Measurements from ENCODE around the gene PCSK6. TPM values are rescaled to one million over a fixed set of nuclear protein-coding genes. Genes with fewer than 3 reads are reported as not detected.
"Not testable (repeated sequence)": the region's sequence is repeated elsewhere in the genome, so short reads cannot be mapped to it uniquely, and the experiment has no call there.

The PCSK6 gene
- total RNA-seq, 1 donor from 2014 or later = 34.7 TPM

GRCh38 chr15:101338502-101339057 lies 150.9 kb downstream of the PCSK6 start:
- ATAC-seq (ENCODE audit: poor library complexity) = no peak

GRCh38 chr15:101337976-101338375 lies 151.5 kb downstream of the PCSK6 start:
- DNase-seq (no peak), ATAC-seq (ENCODE audit: poor library complexity) (no peak)
- intact Hi-C loops (cut with DNase I) = no loop called here

More at GRCh38 chr15:101338502-101339057, 150.9 kb downstream of the PCSK6 start:
- DNase-seq = no peak
- intact Hi-C loops (cut with DNase I) = no loop called here

GRCh38 chr15:101333907-101334789 lies 155.4 kb downstream of the PCSK6 start:
- DNase-seq; intact Hi-C loops (cut with DNase I); ATAC-seq (ENCODE audit: poor library complexity): not testable (repeated sequence)

GRCh38 chr15:101332061-101332467 lies 157.4 kb downstream of the PCSK6 start:
- no peak for DNase-seq
- no peak for ATAC-seq (ENCODE audit: poor library complexity)
- intact Hi-C loops (cut with DNase I) = no loop called here

- no peak for ATAC-seq (ENCODE audit: poor library complexity)
- DNase-seq = no peak
- intact Hi-C loops (cut with DNase I) = no loop called here
These were observed 159.6 kb downstream of the PCSK6 start for GRCh38 chr15:101329867-101330380.

- DNase-seq = no peak
- intact Hi-C loops (cut with DNase I) = no loop called here
- ATAC-seq (ENCODE audit: poor library complexity) = no peak
These were observed 160.1 kb downstream of the PCSK6 start for GRCh38 chr15:101329309-101329863.

GRCh38 chr15:101328001-101328400 lies 161.5 kb downstream of the PCSK6 start:
- ATAC-seq (ENCODE audit: poor library complexity) (no peak), DNase-seq (no peak)
- intact Hi-C loops (cut with DNase I) = no loop called here

- no peak for ATAC-seq (ENCODE audit: poor library complexity)
- DNase-seq = no peak
- intact Hi-C loops (cut with DNase I) = no loop called here
These were observed 162.3 kb downstream of the PCSK6 start for GRCh38 chr15:101327147-101327740.

GRCh38 chr15:101326462-101327146 lies 162.9 kb downstream of the PCSK6 start:
- no peak for DNase-seq
- intact Hi-C loops (cut with DNase I) = no loop called here
- no peak for ATAC-seq (ENCODE audit: poor library complexity)

GRCh38 chr15:101326026-101326315 lies 163.5 kb downstream of the PCSK6 start:
- DNase-seq = no peak
- intact Hi-C loops (cut with DNase I) = no loop called here
- ATAC-seq (ENCODE audit: poor library complexity) = no peak

- no peak for ATAC-seq (ENCODE audit: poor library complexity)
- no peak for DNase-seq
- intact Hi-C loops (cut with DNase I) = no loop called here
These were observed 164.1 kb downstream of the PCSK6 start for GRCh38 chr15:101325263-101326025.

- no peak for DNase-seq
- no peak for ATAC-seq (ENCODE audit: poor library complexity)
- intact Hi-C loops (cut with DNase I) = no loop called here
These were observed 164.9 kb downstream of the PCSK6 start for GRCh38 chr15:101324524-101325177.

GRCh38 chr15:101323793-101324523 lies 165.5 kb downstream of the PCSK6 start:
- intact Hi-C loops (cut with DNase I) = no loop called here
- DNase-seq = no peak
- no peak for ATAC-seq (ENCODE audit: poor library complexity)

- DNase-seq = no peak
- intact Hi-C loops (cut with DNase I) = no loop called here
- no peak for ATAC-seq (ENCODE audit: poor library complexity)
These were observed 166.5 kb downstream of the PCSK6 start for GRCh38 chr15:101322854-101323477.

GRCh38 chr15:101322016-101322695 lies 167.4 kb downstream of the PCSK6 start:
- no peak for ATAC-seq (ENCODE audit: poor library complexity)

GRCh38 chr15:101320501-101321052 lies 168.9 kb downstream of the PCSK6 start:
- intact Hi-C loops (cut with DNase I) = no loop called here
- ATAC-seq (ENCODE audit: poor library complexity) (peak; percentile 66), DNase-seq (peak; percentile 62)

More at GRCh38 chr15:101322016-101322695, 167.4 kb downstream of the PCSK6 start:
- intact Hi-C loops (cut with DNase I) = no loop called here
- DNase-seq = no peak
